ENCODE measurements around the gene PLEKHG3.
A peak's percentile ranks its signal among the peaks of the same experiment; 100 is the strongest.

The PLEKHG3 gene

GRCh38 chr14:64782196-64782595 is 78.0 kb downstream of the PLEKHG3 start:
- Mint-ChIP-seq H3K27me3 (no peaks in the 10 kb centered on the region), H3K36me3 (no peaks in the 10 kb centered on the region), H3K4me3 (no peak overlapping the region), H3K9me3 (no peaks in the 10 kb centered on the region), H3K4me1 (no peaks in the 10 kb centered on the region), H3K27ac (peak overlapping the region; percentile 4)

GRCh38 chr14:64784006-64784405 is 79.8 kb downstream of the PLEKHG3 start:
- no peak overlapping the region for H3K27ac Mint-ChIP-seq
- no peaks in the 10 kb centered on the region for H3K9me3 Mint-ChIP-seq
- no peaks in the 10 kb centered on the region for H3K4me1 Mint-ChIP-seq
- H3K27me3 Mint-ChIP-seq: no peaks in the 10 kb centered on the region
- H3K36me3 Mint-ChIP-seq: no peaks in the 10 kb centered on the region
- no peak overlapping the region for H3K4me3 Mint-ChIP-seq

GRCh38 chr14:64786296-64787149 is 82.3 kb downstream of the PLEKHG3 start:
- no peaks in the 10 kb centered on the region for H3K36me3 Mint-ChIP-seq
- H3K9me3 Mint-ChIP-seq: no peaks in the 10 kb centered on the region
- no peak overlapping the region for H3K4me3 Mint-ChIP-seq
- no peaks in the 10 kb centered on the region for H3K27me3 Mint-ChIP-seq
- no peaks in the 10 kb centered on the region for H3K4me1 Mint-ChIP-seq
- no peak overlapping the region for H3K27ac Mint-ChIP-seq

- H3K27ac Mint-ChIP-seq: peak overlapping the region; percentile 4
Observed at GRCh38 chr14:64787619-64788018, 83.4 kb downstream of the PLEKHG3 start.

GRCh38 chr14:64788706-64789105 is 84.5 kb downstream of the PLEKHG3 start:
- H3K36me3 Mint-ChIP-seq: no peaks in the 10 kb centered on the region
- H3K9me3 Mint-ChIP-seq: no peaks in the 10 kb centered on the region
- H3K4me3 Mint-ChIP-seq: no peak overlapping the region
- H3K27me3 Mint-ChIP-seq: no peaks in the 10 kb centered on the region
- no peak overlapping the region for H3K27ac Mint-ChIP-seq
- H3K4me1 Mint-ChIP-seq: no peaks in the 10 kb centered on the region

More at GRCh38 chr14:64787619-64788018, 83.4 kb downstream of the PLEKHG3 start:
- no peaks in the 10 kb centered on the region for H3K4me1 Mint-ChIP-seq
- no peaks in the 10 kb centered on the region for H3K27me3 Mint-ChIP-seq
- no peaks in the 10 kb centered on the region for H3K9me3 Mint-ChIP-seq
- H3K36me3 Mint-ChIP-seq: no peaks in the 10 kb centered on the region
- no peak overlapping the region for H3K4me3 Mint-ChIP-seq

GRCh38 chr14:64789696-64790095 is 85.5 kb downstream of the PLEKHG3 start:
- H3K36me3 Mint-ChIP-seq: no peaks in the 10 kb centered on the region
- H3K27me3 Mint-ChIP-seq: no peaks in the 10 kb centered on the region
- no peaks in the 10 kb centered on the region for H3K9me3 Mint-ChIP-seq
- H3K4me3 Mint-ChIP-seq: no peak overlapping the region
- H3K4me1 Mint-ChIP-seq: no peaks in the 10 kb centered on the region
- no peak overlapping the region for H3K27ac Mint-ChIP-seq

GRCh38 chr14:64790478-64790877 is 86.3 kb downstream of the PLEKHG3 start:
- Mint-ChIP-seq H3K27ac (no peak overlapping the region), H3K36me3 (no peaks in the 10 kb centered on the region), H3K9me3 (no peaks in the 10 kb centered on the region), H3K4me1 (no peaks in the 10 kb centered on the region), H3K4me3 (no peak overlapping the region), H3K27me3 (no peaks in the 10 kb centered on the region)

- H3K4me1 Mint-ChIP-seq: no peaks in the 10 kb centered on the region
- no peaks in the 10 kb centered on the region for H3K27me3 Mint-ChIP-seq
- no peaks in the 10 kb centered on the region for H3K9me3 Mint-ChIP-seq
- H3K4me3 Mint-ChIP-seq: no peak overlapping the region
- H3K27ac Mint-ChIP-seq: no peak overlapping the region
- H3K36me3 Mint-ChIP-seq: no peaks in the 10 kb centered on the region
Observed at GRCh38 chr14:64792231-64792630, 88.0 kb downstream of the PLEKHG3 start.

- no peak overlapping the region for H3K4me3 Mint-ChIP-seq
- H3K27me3 Mint-ChIP-seq: no peaks in the 10 kb centered on the region
- H3K27ac Mint-ChIP-seq: no peak overlapping the region
- H3K36me3 Mint-ChIP-seq: no peaks in the 10 kb centered on the region
- H3K4me1 Mint-ChIP-seq: no peaks in the 10 kb centered on the region
- no peaks in the 10 kb centered on the region for H3K9me3 Mint-ChIP-seq
Observed at GRCh38 chr14:64792871-64793560, 88.8 kb downstream of the PLEKHG3 start.

GRCh38 chr14:64795211-64795610 is 91.0 kb downstream of the PLEKHG3 start:
- Mint-ChIP-seq H3K4me1 (no peaks in the 10 kb centered on the region), H3K4me3 (no peak overlapping the region), H3K27ac (no peak overlapping the region), H3K27me3 (no peaks in the 10 kb centered on the region), H3K9me3 (no peaks in the 10 kb centered on the region), H3K36me3 (no peaks in the 10 kb centered on the region)

GRCh38 chr14:64795921-64796320 is 91.7 kb downstream of the PLEKHG3 start:
- Mint-ChIP-seq H3K4me3 (no peak overlapping the region), H3K9me3 (no peaks in the 10 kb centered on the region), H3K27ac (no peak overlapping the region), H3K36me3 (no peaks in the 10 kb centered on the region), H3K27me3 (no peaks in the 10 kb centered on the region), H3K4me1 (no peaks in the 10 kb centered on the region)

- H3K4me3 Mint-ChIP-seq: no peak overlapping the region
- H3K36me3 Mint-ChIP-seq: no peaks in the 10 kb centered on the region
- no peaks in the 10 kb centered on the region for H3K4me1 Mint-ChIP-seq
- no peak overlapping the region for H3K27ac Mint-ChIP-seq
- H3K27me3 Mint-ChIP-seq: no peaks in the 10 kb centered on the region
- no peaks in the 10 kb centered on the region for H3K9me3 Mint-ChIP-seq
Observed at GRCh38 chr14:64796369-64796768, 92.1 kb downstream of the PLEKHG3 start.

- no peaks in the 10 kb centered on the region for H3K9me3 Mint-ChIP-seq
- H3K27ac Mint-ChIP-seq: no peak overlapping the region
- no peak overlapping the region for H3K4me3 Mint-ChIP-seq
- H3K4me1 Mint-ChIP-seq: no peaks in the 10 kb centered on the region
- H3K27me3 Mint-ChIP-seq: no peaks in the 10 kb centered on the region
- no peaks in the 10 kb centered on the region for H3K36me3 Mint-ChIP-seq
Observed at GRCh38 chr14:64799555-64799954, 95.3 kb downstream of the PLEKHG3 start.
